Measurements from ENCODE around the gene PSTPIP2.

Gene PSTPIP2

GRCh38 chr18:46028536-46028891, 43.5 kb downstream of the PSTPIP2 start:
- no peak for DNase-seq (ENCODE audit: low read depth in 1 of 2, low spot score in 1 of 2)
- no peaks in the 10 kb centered on the region for H3K27me3 ChIP-seq (ENCODE audit: insufficient read depth, poor library complexity, severe bottlenecking)
- H3K4me3 ChIP-seq (replicated peaks; ENCODE audit: insufficient read depth, low read length) = no peak overlapping the region
- TF ChIP-seq REST (IDR thresholded peaks at IDR 0.05; ENCODE audit: insufficient replicate concordance, low read depth) = no peak
- TF ChIP-seq SPI1 (IDR thresholded peaks at IDR 0.05; ENCODE audit: borderline replicate concordance, low read depth) = no peak
- TF ChIP-seq POLR2AphosphoS5 (IDR thresholded peaks at IDR 0.05; ENCODE audit: low read depth) = no peak
- no peak for TF ChIP-seq GABPA (IDR thresholded peaks at IDR 0.05; ENCODE audit: low read depth)
- TF ChIP-seq CTCF (IDR thresholded peaks at IDR 0.05; ENCODE audit: insufficient read depth, low read length) = no peak
- no peak overlapping the region for H3K27ac ChIP-seq (replicated peaks)

GRCh38 chr18:46019936-46020335, 52.1 kb downstream of the PSTPIP2 start:
- H3K27ac ChIP-seq (replicated peaks) = no peak overlapping the region
- TF ChIP-seq CTCF (IDR thresholded peaks at IDR 0.05; ENCODE audit: insufficient read depth, low read length) (no peak), SPI1 (IDR thresholded peaks at IDR 0.05; ENCODE audit: borderline replicate concordance, low read depth) (no peak), GABPA (IDR thresholded peaks at IDR 0.05; ENCODE audit: low read depth) (no peak), REST (IDR thresholded peaks at IDR 0.05; ENCODE audit: insufficient replicate concordance, low read depth) (no peak), POLR2AphosphoS5 (IDR thresholded peaks at IDR 0.05; ENCODE audit: low read depth) (no peak)
- no peak for DNase-seq (ENCODE audit: low read depth in 1 of 2, low spot score in 1 of 2)

GRCh38 chr18:46013484-46014189, 58.4 kb downstream of the PSTPIP2 start:
- no peak for TF ChIP-seq REST (IDR thresholded peaks at IDR 0.05; ENCODE audit: insufficient replicate concordance, low read depth)
- no peak for TF ChIP-seq GABPA (IDR thresholded peaks at IDR 0.05; ENCODE audit: low read depth)
- no peak for TF ChIP-seq CTCF (IDR thresholded peaks at IDR 0.05; ENCODE audit: insufficient read depth, low read length)
- no peak for TF ChIP-seq POLR2AphosphoS5 (IDR thresholded peaks at IDR 0.05; ENCODE audit: low read depth)
- TF ChIP-seq SPI1 (IDR thresholded peaks at IDR 0.05; ENCODE audit: borderline replicate concordance, low read depth) = no peak
- no peak for DNase-seq (ENCODE audit: low read depth in 1 of 2, low spot score in 1 of 2)

More at GRCh38 chr18:46019936-46020335, 52.1 kb downstream of the PSTPIP2 start:
- H3K4me3 ChIP-seq (replicated peaks; ENCODE audit: insufficient read depth, low read length) = no peak overlapping the region
- no peaks in the 10 kb centered on the region for H3K27me3 ChIP-seq (ENCODE audit: insufficient read depth, poor library complexity, severe bottlenecking)

More at GRCh38 chr18:46013484-46014189, 58.4 kb downstream of the PSTPIP2 start:
- no peaks in the 10 kb centered on the region for H3K27me3 ChIP-seq (ENCODE audit: insufficient read depth, poor library complexity, severe bottlenecking)
- no peak overlapping the region for H3K4me3 ChIP-seq (replicated peaks; ENCODE audit: insufficient read depth, low read length)
- H3K27ac ChIP-seq (replicated peaks) = no peak overlapping the region

All from HL-60 (cell line).